ENCODE measurements around the gene ANKRD45. TPM values are rescaled to one million over a fixed set of nuclear protein-coding genes. Genes with fewer than 3 reads are reported as not detected.
"Not testable (repeated sequence)": the region's sequence is repeated elsewhere in the genome, so short reads cannot be mapped to it uniquely, and the experiment has no call there.

The ANKRD45 gene
- total RNA-seq, 2 donors from 2014 or later: not detected

- Mint-ChIP-seq H3K9me3 (peaks cover 4% of the 10 kb centered on the region in 2 donors), H3K27ac (no peak overlapping the region), H3K36me3 (peaks cover 5 to 7% of the 10 kb centered on the region in 2 donors)
- no peak for DNase-seq (ENCODE audit: low spot score in 2 of 2)
- ATAC-seq: no peak
Observed at GRCh38 chr1:173608503-173609216, 61.0 kb downstream of the ANKRD45 start.

- ATAC-seq (no peak), DNase-seq (ENCODE audit: low spot score in 2 of 2) (no peak)
- H3K36me3 Mint-ChIP-seq: no peaks in the 10 kb centered on the region
- no peak within 1 kb of the TSS for H3K27ac Mint-ChIP-seq
- H3K9me3 Mint-ChIP-seq: no peaks in the 10 kb centered on the region
Observed at GRCh38 chr1:173603056-173603591, 66.5 kb downstream of the ANKRD45 start, which contains the start of gene SLC9C2. SLC9C2 (minus strand) TSS chr1:173603072; CDS start chr1:173601776, 1,296 bp downstream.

DNA sequence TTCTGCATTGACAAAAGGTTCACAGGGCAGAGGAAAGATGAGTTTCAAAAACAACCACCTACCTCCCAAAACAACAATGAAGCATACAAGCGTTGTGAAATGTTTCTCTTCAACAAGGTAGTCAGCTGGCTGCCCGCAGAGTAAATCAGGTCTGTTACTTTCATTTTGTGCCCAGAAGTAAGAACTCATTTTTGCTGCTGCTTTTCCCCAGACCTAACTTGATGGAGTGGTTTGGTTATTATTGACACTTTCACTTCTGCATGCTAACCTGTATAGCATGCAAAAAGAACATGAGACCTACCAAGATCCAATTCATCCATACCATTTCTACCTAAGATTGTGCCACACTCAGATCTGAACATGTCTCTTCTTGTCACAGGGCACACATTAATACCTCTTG, 68.1 kb downstream of the ANKRD45 start:
- Mint-ChIP-seq H3K9me3 (no peaks in the 10 kb centered on the region), H3K27ac (no peak overlapping the region), H3K36me3 (no peaks in the 10 kb centered on the region)
- ATAC-seq: no peak
- no peak for DNase-seq (ENCODE audit: low spot score in 2 of 2)

DNA sequence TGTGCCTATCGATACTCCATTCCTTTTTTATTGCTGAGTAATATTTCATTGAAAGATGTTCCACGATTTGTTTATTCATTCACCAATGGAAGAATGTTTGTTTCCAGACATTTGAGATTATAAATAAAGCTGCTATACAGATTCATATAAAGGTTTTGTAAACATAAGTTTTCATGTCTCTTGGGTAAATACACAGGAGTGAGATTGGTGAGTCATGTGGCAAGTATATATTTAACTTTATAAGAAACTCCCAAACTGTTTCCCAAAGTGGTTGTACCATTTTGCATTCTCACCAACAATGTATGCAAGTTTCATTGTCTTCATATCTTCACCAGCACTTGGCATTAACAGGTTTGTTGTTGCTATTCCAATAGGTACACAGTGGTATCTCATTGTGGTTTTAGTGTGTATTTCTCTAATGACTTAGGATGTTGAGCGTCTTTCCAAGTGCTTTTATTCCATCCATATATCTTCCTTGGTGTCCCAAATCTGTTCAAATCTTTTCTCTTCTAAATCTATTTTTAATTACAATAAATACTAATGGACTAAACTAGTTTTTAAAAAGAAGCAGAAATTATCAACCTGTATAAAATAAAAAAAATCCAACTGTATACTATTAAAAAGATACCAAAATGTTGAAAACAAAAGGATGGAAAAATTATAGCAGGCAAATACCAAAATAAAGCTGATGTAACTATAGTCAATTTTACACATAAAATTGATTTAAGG, 73.4 kb downstream of the ANKRD45 start:
- H3K36me3 Mint-ChIP-seq: no peaks in the 10 kb centered on the region
- no peaks in the 10 kb centered on the region for H3K9me3 Mint-ChIP-seq
- H3K27ac Mint-ChIP-seq: no peak overlapping the region
- ATAC-seq (no peak), DNase-seq (ENCODE audit: low spot score in 2 of 2) (no peak)

GRCh38 chr1:173591138-173591537, 78.5 kb downstream of the ANKRD45 start:
- not testable (repeated sequence) for H3K9me3 Mint-ChIP-seq; ATAC-seq; H3K36me3 Mint-ChIP-seq; DNase-seq (ENCODE audit: low spot score in 2 of 2); H3K27ac Mint-ChIP-seq

DNA sequence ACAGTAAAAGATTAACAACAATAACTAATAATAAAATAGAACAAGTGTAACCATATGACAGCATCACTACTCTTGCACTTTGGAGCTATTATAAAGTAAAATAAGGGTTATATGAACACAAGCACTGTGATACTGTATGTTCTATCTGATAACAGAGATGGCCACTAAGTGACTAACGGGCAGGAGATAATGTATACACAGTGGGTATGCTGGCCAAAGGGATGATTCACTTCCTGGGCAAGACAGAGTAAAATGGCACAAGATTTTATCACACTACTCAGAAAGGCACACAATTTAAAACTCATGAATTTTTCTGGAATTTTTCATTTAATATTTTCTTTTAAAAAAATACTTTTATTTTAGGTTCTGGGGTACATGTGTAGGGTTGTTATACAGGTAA, 79.1 kb downstream of the ANKRD45 start:
- DNase-seq (ENCODE audit: low spot score in 2 of 2) (no peak), ATAC-seq (peak in 1 of 2 donors; percentile 46)
- Mint-ChIP-seq H3K27ac (no peak overlapping the region), H3K9me3 (no peaks in the 10 kb centered on the region), H3K36me3 (no peaks in the 10 kb centered on the region)

DNA sequence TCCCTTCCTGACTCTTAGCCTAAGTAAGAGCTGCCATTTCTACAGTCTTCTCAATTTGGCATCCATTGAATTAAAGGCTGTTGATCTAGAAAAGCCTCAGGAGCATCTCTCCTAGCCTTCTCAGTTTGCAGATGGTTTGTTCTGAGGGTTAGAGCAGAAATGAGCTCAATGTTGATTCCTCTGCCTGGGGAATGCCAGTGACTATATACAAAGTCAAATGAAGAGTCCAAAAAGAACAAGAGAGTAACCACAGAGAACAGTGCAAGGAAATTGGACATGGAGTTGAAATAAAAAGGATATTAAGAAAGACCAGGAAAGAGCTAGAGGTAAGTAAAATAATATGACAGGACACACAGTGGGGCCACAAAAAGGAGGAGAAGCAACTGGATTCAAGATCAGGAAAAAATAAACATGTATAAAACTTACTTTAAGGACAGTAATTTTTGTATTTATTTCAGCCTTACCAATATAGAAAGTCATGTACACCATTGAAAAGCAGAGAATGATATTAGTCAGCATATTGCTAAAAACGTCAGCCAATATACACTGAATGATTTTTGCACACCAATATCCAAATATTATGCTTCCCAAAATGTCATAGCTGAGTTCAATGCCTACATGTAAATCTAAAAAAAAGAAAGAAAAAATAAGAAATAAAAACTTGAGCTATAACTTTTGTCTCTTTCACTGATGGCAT, 88.1 kb downstream of the ANKRD45 start:
- DNase-seq (ENCODE audit: low spot score in 2 of 2) (no peak), ATAC-seq (peak in 1 of 2 donors; percentile 95)
- Mint-ChIP-seq H3K9me3 (no peaks in the 10 kb centered on the region), H3K36me3 (no peaks in the 10 kb centered on the region), H3K27ac (peak overlapping the region in 1 of 2 donors; percentile 37)

DNA sequence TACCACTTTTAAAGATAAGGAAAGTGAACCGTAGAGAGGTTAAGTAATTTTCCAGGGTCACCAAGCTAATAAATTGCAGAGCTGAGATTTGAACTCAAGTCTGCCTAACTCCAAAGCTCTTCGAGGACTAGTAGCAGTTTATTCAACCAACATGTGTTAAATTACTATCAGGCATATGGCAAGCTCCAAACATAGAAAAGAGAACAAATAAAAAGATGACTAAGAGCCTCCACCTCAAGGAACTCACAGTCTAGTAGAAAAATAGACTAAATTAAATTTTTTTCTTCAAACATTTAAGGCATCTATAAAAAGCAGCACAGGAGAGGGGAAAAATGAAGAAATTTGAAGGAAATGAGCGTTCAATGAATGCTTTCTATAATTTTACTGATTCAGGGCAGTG, 89.0 kb downstream of the ANKRD45 start:
- no peak overlapping the region for H3K27ac Mint-ChIP-seq
- no peak for DNase-seq (ENCODE audit: low spot score in 2 of 2)
- H3K36me3 Mint-ChIP-seq: no peaks in the 10 kb centered on the region
- ATAC-seq: no peak
- no peaks in the 10 kb centered on the region for H3K9me3 Mint-ChIP-seq

GRCh38 chr1:173580071-173580470, 89.6 kb downstream of the ANKRD45 start:
- H3K27ac Mint-ChIP-seq: no peak overlapping the region
- H3K9me3 Mint-ChIP-seq: no peaks in the 10 kb centered on the region
- ATAC-seq: no peak
- DNase-seq (ENCODE audit: low spot score in 2 of 2): no peak
- H3K36me3 Mint-ChIP-seq: no peaks in the 10 kb centered on the region

DNA sequence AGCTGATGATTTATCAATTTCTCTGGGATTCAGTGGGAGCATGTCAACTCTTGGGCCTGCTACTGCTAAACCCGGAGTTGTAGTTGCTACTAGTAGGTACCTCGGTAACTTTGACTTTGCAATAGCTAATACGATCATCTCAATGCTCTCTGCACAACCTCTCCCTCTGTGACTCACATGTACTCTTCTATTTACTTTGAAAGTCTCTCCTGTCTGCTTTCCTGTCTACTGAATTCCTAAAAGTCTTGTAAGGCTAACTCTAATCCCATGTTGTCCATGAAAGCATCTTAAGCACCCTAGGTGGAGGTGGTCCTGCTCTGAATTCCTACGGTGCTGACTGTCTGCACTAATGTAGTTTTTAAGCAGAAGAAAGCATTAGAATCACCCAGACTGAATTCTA, 96.1 kb downstream of the ANKRD45 start:
- no peak for DNase-seq (ENCODE audit: low spot score in 2 of 2)
- H3K27ac Mint-ChIP-seq: no peak overlapping the region

DNA sequence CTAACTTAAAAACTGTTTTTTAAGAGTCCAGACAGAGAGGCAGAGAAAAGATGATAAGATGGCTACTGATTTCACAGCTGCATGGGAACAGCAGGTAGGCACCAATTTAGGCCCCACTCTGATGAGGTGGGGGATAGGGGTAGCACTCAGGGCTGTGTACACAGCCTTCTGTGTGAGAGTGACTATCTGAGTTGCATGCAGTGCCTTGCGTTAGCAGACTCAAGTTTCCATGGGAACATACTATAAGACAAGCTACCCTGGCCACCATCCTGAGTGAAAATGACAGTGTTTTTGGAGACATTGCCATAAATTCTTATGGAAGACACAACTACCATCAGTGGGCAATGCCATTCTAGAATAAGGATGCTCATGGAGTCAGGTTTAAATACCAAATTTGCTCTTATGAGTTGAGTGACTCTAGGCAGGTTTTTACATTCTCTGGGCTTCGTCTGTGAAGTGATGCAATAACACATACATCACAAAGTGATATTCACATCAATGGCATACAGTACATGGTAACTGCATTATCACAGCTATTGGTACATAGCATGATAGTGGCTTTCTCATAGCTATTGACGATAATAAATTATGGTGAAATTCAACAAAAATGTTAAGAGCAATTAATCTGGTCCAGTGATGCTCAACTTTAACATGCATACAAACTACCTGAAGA, 97.3 kb downstream of the ANKRD45 start:
- Mint-ChIP-seq H3K9me3 (peaks cover 0 to 7% of the 10 kb centered on the region in 2 donors), H3K36me3 (no peaks in the 10 kb centered on the region), H3K27ac (no peak overlapping the region)
- ATAC-seq (no peak), DNase-seq (ENCODE audit: low spot score in 2 of 2) (no peak)

More for the DNA sequence above, 96.1 kb downstream of the ANKRD45 start:
- Mint-ChIP-seq H3K36me3 (no peaks in the 10 kb centered on the region), H3K9me3 (no peaks in the 10 kb centered on the region)
- ATAC-seq: no peak

- H3K36me3 Mint-ChIP-seq: peaks cover 0 to 6% of the 10 kb centered on the region in 2 donors
- DNase-seq (ENCODE audit: low spot score in 2 of 2) (no peak), ATAC-seq (peak; percentile 49 to 55)
- H3K27ac Mint-ChIP-seq: no peak overlapping the region
- H3K9me3 Mint-ChIP-seq: peaks cover 9 to 10% of the 10 kb centered on the region in 2 donors
Observed at GRCh38 chr1:173570370-173571007, 99.2 kb downstream of the ANKRD45 start.

DNA sequence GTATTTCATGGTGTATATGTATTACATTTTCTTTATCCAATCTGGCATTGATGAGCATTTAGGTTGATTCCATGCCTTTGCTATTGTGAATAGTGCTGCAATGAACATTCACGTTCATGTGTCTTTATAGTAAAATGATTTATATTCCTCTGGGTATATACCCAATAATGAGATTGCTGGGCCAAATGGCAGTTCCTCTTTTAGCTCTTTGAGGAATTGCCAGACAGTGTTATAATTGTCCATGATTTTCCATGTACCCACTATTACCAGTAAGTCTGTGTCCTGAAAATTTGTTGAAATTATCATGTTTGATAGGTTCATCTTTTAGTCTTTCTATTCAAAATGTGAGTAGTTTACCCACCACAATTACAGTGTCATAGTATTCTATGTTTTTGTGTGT, 101.2 kb downstream of the ANKRD45 start:
- Mint-ChIP-seq H3K9me3 (peaks cover 15 to 17% of the 10 kb centered on the region in 2 donors), H3K27ac (no peak overlapping the region), H3K36me3 (peaks cover 0 to 6% of the 10 kb centered on the region in 2 donors)
- DNase-seq (ENCODE audit: low spot score in 2 of 2): no peak
- no peak for ATAC-seq

- not testable (repeated sequence) for H3K27ac Mint-ChIP-seq; ATAC-seq; DNase-seq (ENCODE audit: low spot score in 2 of 2); H3K36me3 Mint-ChIP-seq
- peaks cover 15 to 17% of the 10 kb centered on the region in 2 donors for H3K9me3 Mint-ChIP-seq
Observed at GRCh38 chr1:173563846-173564245, 105.8 kb downstream of the ANKRD45 start.

- Mint-ChIP-seq H3K27ac (no peak overlapping the region), H3K36me3 (peaks cover 0 to 6% of the 10 kb centered on the region in 2 donors), H3K9me3 (peaks cover 12 to 17% of the 10 kb centered on the region in 2 donors)
- no peak for DNase-seq (ENCODE audit: low spot score in 2 of 2)
- no peak for ATAC-seq
Observed at GRCh38 chr1:173562813-173563212, 106.8 kb downstream of the ANKRD45 start.

- H3K9me3 Mint-ChIP-seq: peaks cover 6 to 10% of the 10 kb centered on the region in 2 donors
- peaks cover 0 to 4% of the 10 kb centered on the region in 2 donors for H3K36me3 Mint-ChIP-seq
- no peak overlapping the region for H3K27ac Mint-ChIP-seq
- no peak for ATAC-seq
- DNase-seq (ENCODE audit: low spot score in 2 of 2): no peak
Observed at GRCh38 chr1:173561263-173561662, 108.4 kb downstream of the ANKRD45 start.
